ENCODE data around the gene POU2F1.

GRCh38 chr1:167292216-167292615 is 71.5 kb downstream of the POU2F1 start:
- TF ChIP-seq CTCF (conservative IDR thresholded peaks at IDR 0.05; ENCODE audit: low read depth, low read length): no peak
- TF ChIP-seq EZH2 (IDR thresholded peaks at IDR 0.05; ENCODE audit: borderline replicate concordance, low read depth, low read length, poor library complexity, severe bottlenecking): no peak
